Dendritic cell treated with granulocyte-macrophage colony-stimulating factor and Interleukin-4, amounts not matched to agents 40 ng/mL and 50 ng/mL, for 4 days (primary cell): ENCODE data around the gene LRRFIP1.
A peak's percentile ranks its signal among the peaks of the same experiment; 100 is the strongest.

Experiments used
- H3K27ac Mint-ChIP-seq: one replicate; pipeline ENCODE4 v1.8.0; 2022; ENCODE audit warnings: mild to moderate bottlenecking, mixed read lengths
- H3K27me3 Mint-ChIP-seq: one replicate; pipeline ENCODE4 v1.8.0; 2022; ENCODE audit warnings: mild to moderate bottlenecking, mixed read lengths
- H3K36me3 Mint-ChIP-seq: one replicate; pipeline ENCODE4 v1.8.0; 2022; ENCODE audit warnings: low read depth, mixed read lengths
- H3K4me1 Mint-ChIP-seq: one replicate; pipeline ENCODE4 v1.8.0; 2022; ENCODE audit warnings: low read depth, mixed read lengths
- H3K4me3 Mint-ChIP-seq: one replicate; pipeline ENCODE4 v1.8.0; 2022; ENCODE audit warnings: mild to moderate bottlenecking, moderate library complexity, mixed read lengths
- H3K9me3 Mint-ChIP-seq: one replicate; pipeline ENCODE4 v1.8.0; 2022; ENCODE audit warnings: mixed read lengths
- intact Hi-C: fragments of 100-400 bp; cut with micrococcal nuclease; formaldehyde crosslinking; loops from one replicate; pipeline ENCODE4 v1.15.0; 2022

Gene LRRFIP1

DNA sequence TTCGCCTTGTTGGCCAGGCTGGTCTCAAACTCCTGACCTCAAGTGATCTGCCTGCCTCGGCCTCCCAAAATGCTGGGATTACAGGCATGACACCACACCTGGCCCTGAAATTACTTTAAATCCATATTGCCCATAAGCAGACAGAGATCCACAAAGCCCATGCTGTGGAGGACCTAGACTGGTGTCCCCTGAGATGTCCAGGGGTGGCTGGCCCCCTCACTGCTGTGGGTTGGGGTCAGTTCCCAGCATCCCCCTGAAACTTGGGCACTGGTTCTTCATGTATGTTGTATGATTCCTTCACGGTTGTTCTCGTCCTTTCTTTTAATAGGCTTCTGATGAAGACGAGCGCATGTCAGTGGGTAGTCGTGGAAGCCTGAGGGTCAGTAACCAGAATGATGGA lies 93.1 kb downstream of the LRRFIP1 start:
- H3K9me3 Mint-ChIP-seq, result no peaks in the 10 kb centered on the region
- intact Hi-C loops, result no loop called here
- H3K4me1 Mint-ChIP-seq, result peaks cover 62% of the 10 kb centered on the region
- H3K27me3 Mint-ChIP-seq, result no peaks in the 10 kb centered on the region
- H3K27ac Mint-ChIP-seq, result no peak overlapping the region
- H3K36me3 Mint-ChIP-seq, result peaks cover 78% of the 10 kb centered on the region
- H3K4me3 Mint-ChIP-seq, result no peak overlapping the region

DNA sequence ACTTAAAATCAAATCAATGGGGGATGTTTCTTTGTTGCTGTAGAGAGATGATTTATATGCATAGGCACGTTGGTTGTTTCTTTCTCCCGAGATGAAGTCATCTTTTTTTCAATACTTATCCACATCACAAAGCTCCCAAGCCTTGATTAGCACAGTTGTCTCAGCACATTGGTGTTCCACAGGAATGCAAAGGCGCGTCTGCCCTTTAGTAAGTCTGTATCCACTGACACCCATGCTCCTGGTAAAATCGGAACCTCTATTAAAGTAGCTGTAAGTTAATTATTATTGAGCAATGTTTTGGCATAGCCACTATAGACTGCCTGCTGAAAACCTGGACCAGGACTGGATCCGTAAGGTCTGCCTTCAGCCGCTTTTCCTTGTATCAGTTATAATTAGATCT lies 93.6 kb downstream of the LRRFIP1 start:
- no peaks in the 10 kb centered on the region for H3K9me3 Mint-ChIP-seq
- intact Hi-C loops, result no loop called here
- no peak overlapping the region for H3K27ac Mint-ChIP-seq
- peaks cover 80% of the 10 kb centered on the region for H3K36me3 Mint-ChIP-seq
- H3K4me3 Mint-ChIP-seq, result no peak overlapping the region
- H3K27me3 Mint-ChIP-seq, result no peaks in the 10 kb centered on the region
- H3K4me1 Mint-ChIP-seq, result peaks cover 60% of the 10 kb centered on the region

DNA sequence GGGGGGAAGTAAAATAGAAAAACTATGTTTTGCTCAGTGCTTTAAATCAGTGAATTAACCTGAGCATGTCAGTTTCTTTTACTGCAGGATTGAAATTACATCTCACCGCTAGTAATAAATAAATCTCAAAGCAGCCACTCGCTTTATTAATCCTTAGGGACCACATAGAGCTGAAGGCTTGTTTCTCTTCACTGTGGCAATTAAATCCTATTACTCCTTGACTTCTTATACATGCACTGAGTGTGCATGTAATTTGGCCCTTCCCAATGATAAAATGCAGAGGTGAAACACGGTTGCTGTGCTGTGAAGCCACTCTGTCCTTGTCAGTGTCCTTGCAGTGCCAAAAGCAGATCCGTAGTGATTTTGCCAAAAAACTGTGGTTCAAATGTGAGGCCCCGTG lies 94.1 kb downstream of the LRRFIP1 start:
- Mint-ChIP-seq H3K4me1 (peaks cover 60% of the 10 kb centered on the region), H3K27ac (peak overlapping the region; percentile 40), H3K9me3 (no peaks in the 10 kb centered on the region), H3K4me3 (no peak overlapping the region), H3K36me3 (peaks cover 79% of the 10 kb centered on the region), H3K27me3 (no peaks in the 10 kb centered on the region)
- intact Hi-C loops, result no loop called here

DNA sequence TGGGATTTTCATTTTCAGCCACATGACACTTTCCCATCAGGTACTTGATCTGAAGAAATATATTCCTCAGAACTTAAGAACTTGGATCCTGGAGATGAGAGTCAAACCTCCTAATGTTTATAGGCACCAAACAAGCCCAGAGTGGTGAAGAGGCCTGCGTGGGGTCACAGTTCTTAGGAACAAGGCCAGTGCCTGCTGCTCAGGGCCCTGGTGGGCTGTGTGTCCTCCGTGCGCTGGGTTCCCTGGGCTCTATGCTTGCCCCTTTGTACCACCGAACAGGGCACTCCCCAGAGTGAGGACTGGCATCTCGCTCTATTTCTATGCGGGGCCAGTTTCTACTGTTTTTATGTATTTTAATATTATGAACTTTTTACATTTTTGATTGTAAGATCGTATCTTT lies 95.2 kb downstream of the LRRFIP1 start:
- intact Hi-C loops, result no loop called here
- Mint-ChIP-seq H3K9me3 (no peaks in the 10 kb centered on the region), H3K4me1 (peaks cover 58% of the 10 kb centered on the region)

GRCh38 chr2:237723023-237723422 lies 95.6 kb downstream of the LRRFIP1 start:
- Mint-ChIP-seq H3K9me3 (no peaks in the 10 kb centered on the region), H3K27ac (peak overlapping the region; percentile 64), H3K36me3 (peaks cover 68% of the 10 kb centered on the region), H3K27me3 (no peaks in the 10 kb centered on the region), H3K4me3 (no peak overlapping the region), H3K4me1 (peaks cover 58% of the 10 kb centered on the region)
- intact Hi-C loops, result no loop called here

More for the DNA sequence above, 95.2 kb downstream of the LRRFIP1 start:
- H3K27me3 Mint-ChIP-seq, result no peaks in the 10 kb centered on the region
- H3K27ac Mint-ChIP-seq, result no peak overlapping the region
- peaks cover 71% of the 10 kb centered on the region for H3K36me3 Mint-ChIP-seq
- no peak overlapping the region for H3K4me3 Mint-ChIP-seq

DNA sequence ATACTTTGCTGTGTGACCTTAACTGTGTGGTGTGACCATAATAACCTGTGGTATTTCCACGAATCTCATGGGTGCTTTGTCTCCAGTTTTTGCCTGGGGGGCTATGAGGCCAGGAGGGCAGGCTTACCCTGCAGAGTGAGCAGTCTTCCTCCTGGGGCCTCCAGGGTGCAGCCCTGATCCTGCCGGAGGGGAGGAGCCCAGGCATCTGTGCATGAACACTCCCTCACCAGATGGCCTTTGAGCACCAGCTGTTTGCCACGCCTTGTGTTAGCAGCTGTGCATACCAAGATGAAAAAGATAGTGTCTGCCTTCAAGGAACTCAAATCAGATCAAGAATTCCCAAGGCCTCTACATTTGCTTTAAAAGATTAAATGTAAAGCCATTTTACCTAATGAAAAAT lies 96.2 kb downstream of the LRRFIP1 start:
- Mint-ChIP-seq H3K4me3 (no peak overlapping the region), H3K27me3 (no peaks in the 10 kb centered on the region), H3K4me1 (peaks cover 58% of the 10 kb centered on the region), H3K36me3 (peaks cover 68% of the 10 kb centered on the region), H3K9me3 (no peaks in the 10 kb centered on the region), H3K27ac (peak overlapping the region; percentile 64)
- intact Hi-C loops, result loop anchor here (2.0 kb wide), 1 partner anchor 13 kb away; no protein-coding TSS in a partner anchor

GRCh38 chr2:237724811-237725478 lies 97.6 kb downstream of the LRRFIP1 start:
- peaks cover 72% of the 10 kb centered on the region for H3K36me3 Mint-ChIP-seq
- peak overlapping the region; percentile 76 for H3K27ac Mint-ChIP-seq
- H3K9me3 Mint-ChIP-seq, result no peaks in the 10 kb centered on the region
- peaks cover 65% of the 10 kb centered on the region for H3K4me1 Mint-ChIP-seq
- H3K27me3 Mint-ChIP-seq, result no peaks in the 10 kb centered on the region
- H3K4me3 Mint-ChIP-seq, result no peak overlapping the region
- intact Hi-C loops, result loop anchor here (2.0 to 5.0 kb wide), 2 partner anchors 14 to 33 kb away; no protein-coding TSS in a partner anchor

GRCh38 chr2:237725661-237726060 lies 98.3 kb downstream of the LRRFIP1 start:
- H3K9me3 Mint-ChIP-seq, result no peaks in the 10 kb centered on the region
- intact Hi-C loops, result loop anchor here (2.0 to 5.0 kb wide), 2 partner anchors 15 to 33 kb away; no protein-coding TSS in a partner anchor
- H3K27me3 Mint-ChIP-seq, result no peaks in the 10 kb centered on the region
- peaks cover 72% of the 10 kb centered on the region for H3K36me3 Mint-ChIP-seq
- H3K27ac Mint-ChIP-seq, result peak overlapping the region; percentile 76
- peaks cover 72% of the 10 kb centered on the region for H3K4me1 Mint-ChIP-seq
- no peak overlapping the region for H3K4me3 Mint-ChIP-seq

DNA sequence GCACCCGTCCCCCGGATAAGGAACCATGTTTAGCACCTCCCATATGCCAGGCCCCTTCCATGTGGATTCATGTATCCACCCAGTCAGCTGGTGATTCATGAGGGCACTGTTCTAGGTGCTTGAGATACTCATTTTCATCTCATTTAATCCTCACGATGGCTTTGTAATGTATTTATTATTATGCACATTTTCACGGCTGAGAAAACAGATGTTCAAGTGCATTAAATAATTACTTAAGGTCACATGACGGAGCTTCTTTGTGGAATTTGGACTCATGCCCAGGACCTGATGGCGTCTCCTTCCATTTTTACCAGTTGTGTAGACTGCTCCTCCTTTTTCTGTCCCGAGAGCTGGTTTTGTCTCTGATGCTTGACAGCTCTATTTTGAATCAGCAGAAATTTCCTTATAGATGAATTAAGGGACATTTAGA lies 99.0 kb downstream of the LRRFIP1 start:
- Mint-ChIP-seq H3K9me3 (no peaks in the 10 kb centered on the region), H3K27ac (peak overlapping the region; percentile 76), H3K4me1 (peaks cover 79% of the 10 kb centered on the region), H3K4me3 (no peak overlapping the region), H3K36me3 (peaks cover 72% of the 10 kb centered on the region), H3K27me3 (no peaks in the 10 kb centered on the region)
- intact Hi-C loops, result loop anchor here (5.0 kb wide), 1 partner anchor 34 kb away; no protein-coding TSS in a partner anchor

- Mint-ChIP-seq H3K4me1 (peaks cover 81% of the 10 kb centered on the region), H3K27ac (peak overlapping the region; percentile 76), H3K4me3 (no peak overlapping the region), H3K36me3 (peaks cover 72% of the 10 kb centered on the region), H3K9me3 (no peaks in the 10 kb centered on the region), H3K27me3 (no peaks in the 10 kb centered on the region)
- intact Hi-C loops, result loop anchor here (5.0 kb wide), 1 partner anchor 35 kb away; no protein-coding TSS in a partner anchor
Measured at GRCh38 chr2:237727363-237727762, 100.0 kb downstream of the LRRFIP1 start.

DNA sequence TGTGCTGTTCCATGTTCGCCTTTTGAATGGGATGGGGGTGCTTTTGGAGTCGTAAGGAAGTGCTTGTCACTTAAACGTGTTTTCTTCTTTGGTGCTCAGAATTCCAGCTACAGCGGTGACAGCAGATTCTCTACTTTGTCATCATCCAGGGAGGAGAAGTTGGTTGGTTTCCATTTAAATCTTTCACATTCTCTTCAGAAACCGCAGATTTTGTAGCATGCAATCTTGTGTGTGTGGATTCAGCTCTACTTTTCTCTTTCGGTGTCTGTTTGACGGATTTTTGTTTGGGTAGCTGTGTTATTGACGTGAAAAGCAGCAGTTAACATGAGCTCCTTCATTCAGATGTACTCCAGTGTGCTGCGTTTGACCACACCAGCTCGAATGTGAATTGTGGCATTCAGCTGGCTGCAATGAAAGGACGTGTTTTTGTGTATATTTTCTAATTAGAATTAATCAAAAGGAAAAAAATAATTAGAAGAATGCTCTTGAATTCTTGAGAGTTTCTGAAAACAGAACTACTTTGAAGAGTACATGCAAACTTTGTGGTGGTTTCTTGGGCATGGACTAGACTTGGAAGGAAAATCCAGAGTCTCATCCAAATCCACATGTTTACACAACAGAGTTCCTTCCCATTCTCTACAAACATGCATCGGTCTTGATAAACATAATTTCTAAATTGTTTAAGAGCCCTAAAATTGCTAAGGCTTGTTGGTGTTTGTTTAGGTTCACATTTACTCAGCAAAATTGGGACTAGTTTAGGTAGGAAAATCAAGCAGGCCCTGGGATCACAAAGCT lies 102.5 kb downstream of the LRRFIP1 start:
- Mint-ChIP-seq H3K4me1 (peaks cover 87% of the 10 kb centered on the region), H3K4me3 (no peak overlapping the region), H3K9me3 (no peaks in the 10 kb centered on the region), H3K36me3 (peaks cover 81% of the 10 kb centered on the region), H3K27me3 (no peaks in the 10 kb centered on the region), H3K27ac (peak overlapping the region; percentile 32)
- intact Hi-C loops, result loop anchor here (5.0 kb wide), 1 partner anchor 38 kb away; no protein-coding TSS in a partner anchor

DNA sequence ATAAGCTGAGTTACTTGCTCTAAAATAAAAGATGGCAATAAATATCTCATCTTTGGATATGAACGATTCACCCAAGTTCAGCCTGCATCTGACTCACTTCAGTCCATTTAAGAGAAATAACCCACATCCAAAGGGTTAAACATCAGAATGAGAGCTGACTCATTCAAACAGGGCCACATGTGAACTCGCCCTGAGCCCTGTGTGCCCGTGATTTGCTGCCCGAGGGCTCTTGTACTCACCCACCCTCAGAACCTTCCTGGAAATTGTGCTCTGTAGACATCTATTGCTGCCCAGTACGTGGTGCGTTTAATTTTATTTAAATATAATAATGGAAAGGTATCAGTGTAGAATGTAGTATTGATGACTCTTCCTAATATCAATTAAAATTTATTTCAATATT lies 104.3 kb downstream of the LRRFIP1 start:
- Mint-ChIP-seq H3K27me3 (no peaks in the 10 kb centered on the region), H3K9me3 (no peaks in the 10 kb centered on the region), H3K36me3 (peaks cover 87% of the 10 kb centered on the region), H3K4me3 (no peak overlapping the region), H3K4me1 (peaks cover 85% of the 10 kb centered on the region), H3K27ac (peak overlapping the region; percentile 55)
- intact Hi-C loops, result no loop called here

GRCh38 chr2:237732070-237732469 lies 104.7 kb downstream of the LRRFIP1 start:
- intact Hi-C loops, result no loop called here
- peaks cover 89% of the 10 kb centered on the region for H3K36me3 Mint-ChIP-seq
- H3K27me3 Mint-ChIP-seq, result no peaks in the 10 kb centered on the region
- H3K4me3 Mint-ChIP-seq, result no peak overlapping the region
- H3K27ac Mint-ChIP-seq, result peak overlapping the region; percentile 55
- no peaks in the 10 kb centered on the region for H3K9me3 Mint-ChIP-seq
- peaks cover 85% of the 10 kb centered on the region for H3K4me1 Mint-ChIP-seq

DNA sequence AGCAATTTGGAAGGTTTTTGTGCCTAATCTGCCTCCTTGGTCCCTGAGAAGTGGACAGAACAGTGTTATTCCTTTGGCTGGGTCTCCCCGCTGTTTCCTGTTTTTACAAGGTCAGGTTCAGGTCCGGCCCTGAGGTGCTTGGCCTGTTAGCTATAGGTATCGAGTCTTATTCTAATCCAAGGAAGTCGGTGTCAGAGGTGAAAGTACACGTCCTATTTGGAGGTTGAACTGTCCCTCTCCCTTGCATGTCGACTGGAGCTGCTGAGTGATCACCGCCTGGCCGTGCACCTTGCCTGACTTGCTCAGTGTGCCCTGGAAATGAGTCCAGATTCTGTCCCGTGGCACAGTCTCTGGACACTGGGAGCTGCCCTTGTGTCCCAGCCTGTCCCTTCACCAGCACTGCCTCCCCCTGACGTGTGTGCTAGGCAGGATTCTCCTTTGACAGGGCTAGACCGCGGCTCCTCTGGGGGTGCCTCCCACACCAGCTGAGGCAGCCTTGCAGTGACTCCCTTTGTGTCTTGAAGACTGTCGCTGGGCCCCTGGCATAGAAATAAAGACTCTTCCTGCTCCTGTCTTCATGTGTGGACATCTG lies 105.5 kb downstream of the LRRFIP1 start:
- intact Hi-C loops, result no loop called here
- Mint-ChIP-seq H3K4me1 (peaks cover 83% of the 10 kb centered on the region), H3K4me3 (no peak overlapping the region), H3K27me3 (no peaks in the 10 kb centered on the region), H3K27ac (peak overlapping the region; percentile 55), H3K36me3 (peaks cover 97% of the 10 kb centered on the region), H3K9me3 (no peaks in the 10 kb centered on the region)
